ENCODE data around the gene LAG3. TPM values are rescaled to one million over a fixed set of nuclear protein-coding genes. Genes with fewer than 3 reads are reported as not detected.

LAG3 gene
- total RNA-seq, 1 experiment from 2014 or later = 2.2 TPM

GRCh38 chr12:6772726-6773589, 638 bp downstream of the LAG3 start:
- Histone ChIP-seq H3K56ac (ENCODE audit: insufficient read length, low read depth, low read length) (no peak overlapping the region), H3K79me2 (ENCODE audit: insufficient read depth, low read length) (peaks cover 4% of the 10 kb centered on the region; the same call in 1 of the 2 replicates), H3K4me1 (ENCODE audit: insufficient read depth, low read length) (peaks cover 7% of the 10 kb centered on the region; the same call in 1 of the 2 replicates), H2AK5ac (ENCODE audit: insufficient read length, low read length) (no peak overlapping the region), H3K23me2 (ENCODE audit: insufficient read length, low read depth, low read length, poor library complexity, severe bottlenecking) (peaks cover 20% of the 10 kb centered on the region), H4K91ac (ENCODE audit: insufficient read length, low read depth, low read length) (no peak overlapping the region), H3K4ac (ENCODE audit: low read depth, low read length) (no peak overlapping the region), H2BK120ac (ENCODE audit: low read depth, low read length, poor library complexity, severe bottlenecking) (no peak overlapping the region), H3K18ac (ENCODE audit: insufficient read length, low read depth, low read length) (no peak overlapping the region), H3K4me2 (ENCODE audit: insufficient read depth, insufficient read length, low read length) (peak overlapping the region; percentile 13), H2BK20ac (ENCODE audit: low read depth, low read length, poor library complexity, severe bottlenecking) (no peak overlapping the region), H2AFZ (ENCODE audit: low read length) (no peak overlapping the region), H4K5ac (ENCODE audit: insufficient read length, low read depth, low read length) (no peak overlapping the region), H3K14ac (ENCODE audit: insufficient read depth, low read length) (no peak overlapping the region), H4K8ac (replicated peaks; ENCODE audit: insufficient read length, low read depth, low read length) (no peak overlapping the region), H3K79me1 (ENCODE audit: insufficient read depth, low read depth, low read length, poor library complexity, severe bottlenecking) (no peaks in the 10 kb centered on the region), H3K27me3 (ENCODE audit: insufficient read depth, low read length) (peaks cover 5% of the 10 kb centered on the region; the same call in 1 of the 2 replicates), H2BK12ac (ENCODE audit: insufficient read length, low read depth, low read length) (no peak overlapping the region), H3K23ac (ENCODE audit: insufficient read length, low read depth, low read length) (no peak overlapping the region), H2BK15ac (ENCODE audit: low read depth, low read length) (no peak overlapping the region), H3T11ph (ENCODE audit: low read length) (no peak overlapping the region), H4K20me1 (ENCODE audit: control insufficient read depth, insufficient read depth, insufficient read length) (no peaks in the 10 kb centered on the region), H3K27ac (ENCODE audit: insufficient read length, low read depth, low read length) (no peak overlapping the region), H2BK5ac (ENCODE audit: insufficient read length, low read length) (no peak overlapping the region), H3K9ac (ENCODE audit: extremely low read depth, insufficient read length, low read length) (no peak overlapping the region), H3K9me3 (ENCODE audit: control insufficient read depth, low read depth, low read length) (no peaks in the 10 kb centered on the region)
- Mint-ChIP-seq H3K9me3 (peaks cover 0 to 3% of the 10 kb centered on the region in 2 experiments; a peak in 2 of 5 replicates), H3K36me3 (ENCODE audit: insufficient read depth in 1 of 3, low read depth in 3 of 3) (peaks cover 23 to 48% (median 48%) of the 10 kb centered on the region in 3 experiments), H3K4me1 (peaks cover 47 to 74% of the 10 kb centered on the region in 2 experiments), H3K27ac (peak overlapping the region in 2 of 3 experiments; percentile 53 to 65; a peak in 2 of 7 replicates), H3K27me3 (ENCODE audit: low read depth) (peaks cover 40% of the 10 kb centered on the region), H3K4me3 (peak overlapping the region; percentile 34 to 74)
- WGBS (ENCODE audit: extremely low coverage, insufficient read length, low lambda C conversion rate) = no CpG with 5 or more reads among the region's 21 CpGs
- no peak for TF ChIP-seq CTCF (conservative IDR thresholded peaks at IDR 0.05)
- no peak for DNase-seq
